Endodermal cell (in vitro differentiated cells): ENCODE measurements around the gene CCDC91. TPM values are rescaled to one million over a fixed set of nuclear protein-coding genes. Genes with fewer than 3 reads are reported as not detected.

Source experiments
- DNase-seq: peaks from one replicate; pipeline ENCODE4 v3.0.0-alpha.2; 2017
- H3K27ac ChIP-seq: 2 replicates; pipeline ENCODE4 v1.5.1; 2013; ENCODE audit warnings: mild to moderate bottlenecking, low read depth, low read length, moderate library complexity
- H3K27me3 ChIP-seq: 2 replicates; pipeline ENCODE4 v1.6.1; 2013; ENCODE audit warnings: mild to moderate bottlenecking, low read length, moderate library complexity; ENCODE audit not compliant: insufficient read depth, control insufficient read depth, poor library complexity, severe bottlenecking
- H3K36me3 ChIP-seq: 2 replicates; pipeline ENCODE4 v1.7.0; 2013; ENCODE audit warnings: mild to moderate bottlenecking, low read length, moderate library complexity; ENCODE audit not compliant: control insufficient read depth, insufficient read depth
- H3K4me1 ChIP-seq: one replicate; pipeline ENCODE4 v1.7.0; 2013; ENCODE audit warnings: low read length; ENCODE audit not compliant: control insufficient read depth, insufficient read depth
- H3K4me3 ChIP-seq: 2 replicates; pipeline ENCODE4 v1.5.1; 2013; ENCODE audit warnings: mild to moderate bottlenecking, low read length, moderate library complexity
- H3K9ac ChIP-seq: 2 replicates; pipeline ENCODE4 v1.6.1; 2013; ENCODE audit warnings: mild to moderate bottlenecking, low read length, moderate library complexity; ENCODE audit not compliant: poor library complexity, severe bottlenecking; ENCODE audit errors: extremely low read depth
- H3K9me3 ChIP-seq: 2 replicates; pipeline ENCODE4 v1.6.1; 2013; ENCODE audit warnings: mild to moderate bottlenecking, low read length, moderate library complexity; ENCODE audit not compliant: control insufficient read depth
- H3K27ac Mint-ChIP-seq: 2 replicates; pipeline ENCODE4 v1.8.0; 2020; ENCODE audit warnings: mixed read lengths
- H3K27me3 Mint-ChIP-seq: 2 replicates; pipeline ENCODE4 v1.8.0; 2021; ENCODE audit warnings: mild to moderate bottlenecking, mixed read lengths; ENCODE audit not compliant: insufficient read depth
- H3K36me3 Mint-ChIP-seq: 2 replicates; pipeline ENCODE4 v1.8.0; 2020; ENCODE audit warnings: low read depth, mixed read lengths
- H3K4me1 Mint-ChIP-seq: 2 replicates; pipeline ENCODE4 v1.8.0; 2020; ENCODE audit warnings: mixed read lengths
- H3K4me3 Mint-ChIP-seq: 2 replicates; pipeline ENCODE4 v1.8.0; 2020; ENCODE audit warnings: mild to moderate bottlenecking, moderate library complexity, mixed read lengths
- H3K9me3 Mint-ChIP-seq: 2 replicates; pipeline ENCODE4 v1.8.0; 2020; ENCODE audit warnings: mild to moderate bottlenecking, mixed read lengths
- WGBS, 2 experiments: methylation state at CpG; one replicate each; pipeline versions ENCODE4 v1.1.5 to v1.1.7; 2013; ENCODE audit warnings: missing lambda C conversion rate in 2 of 2, mixed read lengths in 1 of 2; ENCODE audit not compliant: insufficient coverage in 1 of 2, insufficient read length in 1 of 2; 5-methylcytosine and 5-hydroxymethylcytosine counted together
- total RNA-seq, 2 donors: library from RNA; stranded (reverse); fragmentation: NEBNext Ultra II Directional in 1 of 2; extraction: Animal tissue kit (Norgen Biotek cat#: 25700) in 1 of 2; gene quantifications; 2 replicates in 1 of 2; 3 replicates in 1 of 2; pipeline ENCODE4 v1.2.1, GENCODE V29; 2021
- TF ChIP-seq, protein P1 (sequence below): fragments of 200-600 bp; sonication (generic); conservative IDR thresholded peaks from 2 replicates; pipeline ENCODE4 v1.5.0; 2021; ENCODE audit warnings: antibody characterized with exemption, mild to moderate bottlenecking

CCDC91 gene
- total RNA-seq, 2 donors from 2014 or later = 25.3 to 45.7 TPM

DNA sequence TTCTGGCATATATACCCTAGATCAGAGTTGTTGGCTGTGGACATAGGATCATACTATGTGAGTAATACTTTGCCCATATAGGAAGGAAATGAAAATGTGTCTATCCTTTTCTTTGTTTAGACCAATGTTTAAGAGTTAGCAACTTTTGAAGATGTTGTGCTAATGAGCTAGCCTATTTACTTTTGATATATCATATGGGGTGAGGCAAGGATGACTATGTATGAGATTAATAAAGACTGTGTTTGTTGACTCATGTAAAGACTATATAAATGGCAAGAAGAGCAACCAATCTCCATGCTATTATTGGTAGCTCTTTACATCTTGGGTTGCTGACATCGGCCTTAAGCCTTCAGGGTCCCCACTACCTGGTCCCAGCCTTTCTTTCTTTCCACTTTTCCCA, 289.4 kb downstream of the CCDC91 start:
- Histone ChIP-seq H3K9ac (no peak overlapping the region), H3K9me3 (no peaks in the 10 kb centered on the region), H3K36me3 (no peaks in the 10 kb centered on the region), H3K27ac (no peak overlapping the region), H3K4me3 (no peak overlapping the region), H3K4me1 (no peaks in the 10 kb centered on the region), H3K27me3 (no peaks in the 10 kb centered on the region)
- TF ChIP-seq, protein P1, sequence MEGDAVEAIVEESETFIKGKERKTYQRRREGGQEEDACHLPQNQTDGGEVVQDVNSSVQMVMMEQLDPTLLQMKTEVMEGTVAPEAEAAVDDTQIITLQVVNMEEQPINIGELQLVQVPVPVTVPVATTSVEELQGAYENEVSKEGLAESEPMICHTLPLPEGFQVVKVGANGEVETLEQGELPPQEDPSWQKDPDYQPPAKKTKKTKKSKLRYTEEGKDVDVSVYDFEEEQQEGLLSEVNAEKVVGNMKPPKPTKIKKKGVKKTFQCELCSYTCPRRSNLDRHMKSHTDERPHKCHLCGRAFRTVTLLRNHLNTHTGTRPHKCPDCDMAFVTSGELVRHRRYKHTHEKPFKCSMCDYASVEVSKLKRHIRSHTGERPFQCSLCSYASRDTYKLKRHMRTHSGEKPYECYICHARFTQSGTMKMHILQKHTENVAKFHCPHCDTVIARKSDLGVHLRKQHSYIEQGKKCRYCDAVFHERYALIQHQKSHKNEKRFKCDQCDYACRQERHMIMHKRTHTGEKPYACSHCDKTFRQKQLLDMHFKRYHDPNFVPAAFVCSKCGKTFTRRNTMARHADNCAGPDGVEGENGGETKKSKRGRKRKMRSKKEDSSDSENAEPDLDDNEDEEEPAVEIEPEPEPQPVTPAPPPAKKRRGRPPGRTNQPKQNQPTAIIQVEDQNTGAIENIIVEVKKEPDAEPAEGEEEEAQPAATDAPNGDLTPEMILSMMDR = no peak
- WGBS, 2 experiments = 83 to 100% methylated on average over 1 of the region's 1 CpG
- peaks cover 22% of the 10 kb centered on the region for H3K9me3 Mint-ChIP-seq
- peaks cover 24% of the 10 kb centered on the region for H3K36me3 Mint-ChIP-seq
- H3K4me3 Mint-ChIP-seq = no peak overlapping the region
- DNase-seq = no peak
- no peak overlapping the region for H3K27ac Mint-ChIP-seq
- H3K27me3 Mint-ChIP-seq = no peaks in the 10 kb centered on the region
- peaks cover 2% of the 10 kb centered on the region for H3K4me1 Mint-ChIP-seq

DNA sequence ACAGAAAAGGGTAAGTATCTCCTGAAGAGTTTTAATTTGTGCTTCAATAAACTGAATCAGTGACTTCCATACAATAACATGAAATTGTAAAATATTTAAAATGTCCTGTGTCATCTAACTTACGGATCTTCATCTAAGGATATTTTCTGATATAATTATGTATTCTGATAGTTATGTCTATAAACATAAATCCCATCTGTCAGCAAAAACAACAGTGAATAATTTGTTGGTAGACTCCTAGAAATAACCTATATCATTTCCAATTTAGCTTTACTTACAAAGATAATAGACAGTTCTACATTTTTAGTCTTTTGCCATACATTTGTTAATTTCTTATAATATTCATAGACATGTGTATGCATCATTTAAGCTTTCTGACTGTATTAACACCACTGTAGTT, 293.9 kb downstream of the CCDC91 start:
- Histone ChIP-seq H3K36me3 (no peaks in the 10 kb centered on the region), H3K27me3 (no peaks in the 10 kb centered on the region), H3K27ac (no peak overlapping the region), H3K4me3 (no peak overlapping the region), H3K9me3 (no peaks in the 10 kb centered on the region), H3K9ac (no peak overlapping the region), H3K4me1 (no peaks in the 10 kb centered on the region)
- Mint-ChIP-seq H3K4me3 (no peak overlapping the region), H3K36me3 (peaks cover 3% of the 10 kb centered on the region), H3K9me3 (no peaks in the 10 kb centered on the region), H3K27ac (no peak overlapping the region), H3K4me1 (no peaks in the 10 kb centered on the region), H3K27me3 (no peaks in the 10 kb centered on the region)
- WGBS, 2 experiments = no CpG with 5 or more reads among the region's 1 CpG
- TF ChIP-seq, protein P1 = no peak
- DNase-seq = no peak

DNA sequence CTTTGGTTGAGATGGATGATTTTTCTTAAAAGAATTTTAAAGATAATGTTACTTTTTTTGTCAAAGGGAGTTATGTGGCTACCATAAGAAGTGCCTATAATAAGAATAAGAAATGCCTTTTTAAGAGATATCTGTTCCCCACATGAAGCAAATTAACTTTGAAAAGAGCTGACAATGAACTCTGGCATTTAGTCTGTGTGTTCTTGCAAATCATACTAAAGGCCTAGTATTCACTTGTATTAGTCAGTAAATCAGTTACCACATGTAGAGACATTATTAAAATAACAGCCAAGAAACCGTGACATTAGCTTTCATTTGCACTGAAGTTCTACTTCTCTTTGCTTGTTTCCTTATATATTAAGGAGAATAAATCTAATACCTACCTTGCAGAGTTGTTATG, 296.3 kb downstream of the CCDC91 start:
- no peak overlapping the region for H3K27ac ChIP-seq
- H3K27me3 ChIP-seq = no peaks in the 10 kb centered on the region
- H3K36me3 ChIP-seq = no peaks in the 10 kb centered on the region
- H3K4me1 Mint-ChIP-seq = no peaks in the 10 kb centered on the region
- TF ChIP-seq, protein P1 = no peak
- H3K9me3 ChIP-seq = no peaks in the 10 kb centered on the region
- H3K4me1 ChIP-seq = no peaks in the 10 kb centered on the region
- no peaks in the 10 kb centered on the region for H3K9me3 Mint-ChIP-seq
- WGBS, 2 experiments = 60% methylated on average over 1 of the region's 1 CpG; no CpG with 5 or more reads in 1 of the 2 experiments
- H3K4me3 Mint-ChIP-seq = no peak overlapping the region
- H3K27ac Mint-ChIP-seq = no peak overlapping the region
- DNase-seq = no peak
- no peak overlapping the region for H3K4me3 ChIP-seq
- H3K9ac ChIP-seq = no peak overlapping the region
- peaks cover 3% of the 10 kb centered on the region for H3K36me3 Mint-ChIP-seq
- no peaks in the 10 kb centered on the region for H3K27me3 Mint-ChIP-seq
